ENCODE results near the gene VPS36.
"Not testable (repeated sequence)": the region's sequence is repeated elsewhere in the genome, so short reads cannot be mapped to it uniquely, and the experiment has no call there.

DNA sequence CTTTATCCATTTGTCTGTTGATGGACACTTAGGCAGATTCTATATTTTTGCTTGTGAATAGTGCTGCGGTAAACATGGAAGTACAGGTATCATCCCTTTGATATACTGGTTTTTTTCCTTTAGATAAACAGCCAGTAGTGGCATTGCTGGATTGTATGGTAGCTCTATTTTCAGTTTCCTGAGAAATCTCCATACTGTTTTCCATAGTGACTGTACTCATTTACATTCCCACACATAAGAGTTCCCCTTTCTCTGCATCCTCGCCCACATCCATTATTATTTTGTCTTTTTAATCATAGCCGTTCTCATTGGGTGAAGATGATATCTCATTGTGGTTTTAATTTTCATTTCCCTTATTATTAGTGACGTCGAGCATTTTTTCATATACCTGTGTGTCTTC, 40.6 kb upstream of the VPS36 start:
- not testable (repeated sequence) for TF ChIP-seq POLR2AphosphoS5, CTCF, POLR2A (IDR thresholded peaks at IDR 0.05)

Measured in sigmoid colon (tissue), 4 donors.